IMR-90 (cell line): ENCODE results near the gene GRID1.

ENCODE experiments used
- CHD1 ChIP-seq: IDR thresholded peaks from 2 replicates; pipeline ENCODE4 v1.6.1; 2012; ENCODE audit warnings: low read depth, low read length, improper control_type of control experiment
- CTCF ChIP-seq: conservative IDR thresholded peaks from 2 replicates; pipeline ENCODE4 v1.5.1; 2012; ENCODE audit warnings: mild to moderate bottlenecking, low read depth, low read length, improper control_type of control experiment
- MAFK ChIP-seq: IDR thresholded peaks from 2 replicates; pipeline ENCODE4 v1.6.1; 2012; ENCODE audit warnings: low read depth, low read length, improper control_type of control experiment
- POLR2A ChIP-seq: IDR thresholded peaks from 2 replicates; pipeline ENCODE4 v1.6.1; 2012; ENCODE audit warnings: mild to moderate bottlenecking, low read depth, low read length
- RCOR1 ChIP-seq: IDR thresholded peaks from 2 replicates; pipeline ENCODE4 v1.6.1; 2012; ENCODE audit warnings: mild to moderate bottlenecking, low read length, improper control_type of control experiment; ENCODE audit not compliant: insufficient replicate concordance
- SMC3 ChIP-seq: fragments of 150-350 bp; IDR thresholded peaks from 2 replicates; pipeline ENCODE4 v1.6.1; 2016; ENCODE audit warnings: low read depth, mild to moderate bottlenecking, antibody characterized with exemption, low read length, moderate library complexity
- USF2 ChIP-seq: fragments of 150-350 bp; IDR thresholded peaks from 2 replicates; pipeline ENCODE4 v1.6.1; 2017; ENCODE audit warnings: mild to moderate bottlenecking, antibody characterized with exemption, low read length, low read depth

- no peak for TF ChIP-seq POLR2A
- no peak for TF ChIP-seq CTCF
- TF ChIP-seq MAFK: no peak
- TF ChIP-seq CHD1: no peak
- no peak for TF ChIP-seq USF2
- TF ChIP-seq RCOR1: no peak
- no peak for TF ChIP-seq SMC3
These were observed 450.3 kb downstream of the GRID1 start for GRCh38 chr10:85916286-85916685.
